A549 (cell line): ENCODE data around the gene TMEM213.

Source experiments
- CBX2 ChIP-seq: fragments of 200-600 bp; sonication (generic); IDR thresholded peaks from 2 replicates; pipeline ENCODE4 v1.6.1; 2016; ENCODE audit warnings: low read depth, mild to moderate bottlenecking, borderline replicate concordance
- CEBPB ChIP-seq, 2 experiments: fragments of >200 bp in 1 of 2; sonication (Bioruptor Twin) in 1 of 2; formaldehyde crosslinking in 1 of 2; IDR thresholded peaks; 2 replicates each; pipeline ENCODE4 v1.6.1; 2012 to 2016
- HOXA7 ChIP-seq: fragments of 250-450 bp; sonication (Bioruptor Pico); IDR thresholded peaks from 2 replicates; pipeline ENCODE4 v1.5.0; 2020; ENCODE audit warnings: mild to moderate bottlenecking, moderate library complexity
- POLR2A ChIP-seq: IDR thresholded peaks from 2 replicates; pipeline ENCODE4 v1.6.1; 2012; ENCODE audit warnings: mild to moderate bottlenecking, low read length
- RCOR1 ChIP-seq: fragments of 150-350 bp; IDR thresholded peaks from 2 replicates; pipeline ENCODE4 v1.6.1; 2014; ENCODE audit warnings: antibody characterized with exemption, low read length, low read depth
- TF ChIP-seq, protein P1 (sequence below): fragments of 200-600 bp; sonication (generic); IDR thresholded peaks from 2 replicates; pipeline ENCODE4 v1.6.1; 2016; ENCODE audit warnings: antibody characterized with exemption, mild to moderate bottlenecking, moderate library complexity
- TF ChIP-seq, protein P2 (sequence below): fragments of >200 bp; sonication (Bioruptor Twin); formaldehyde crosslinking; IDR thresholded peaks from 3 replicates; pipeline ENCODE4 v1.5.1; 2016
- TF ChIP-seq, protein P3 (sequence below): fragments of 450-650 bp; IDR thresholded peaks from 2 replicates; pipeline ENCODE4 v1.6.1; 2014; ENCODE audit warnings: antibody characterized with exemption

DNA sequence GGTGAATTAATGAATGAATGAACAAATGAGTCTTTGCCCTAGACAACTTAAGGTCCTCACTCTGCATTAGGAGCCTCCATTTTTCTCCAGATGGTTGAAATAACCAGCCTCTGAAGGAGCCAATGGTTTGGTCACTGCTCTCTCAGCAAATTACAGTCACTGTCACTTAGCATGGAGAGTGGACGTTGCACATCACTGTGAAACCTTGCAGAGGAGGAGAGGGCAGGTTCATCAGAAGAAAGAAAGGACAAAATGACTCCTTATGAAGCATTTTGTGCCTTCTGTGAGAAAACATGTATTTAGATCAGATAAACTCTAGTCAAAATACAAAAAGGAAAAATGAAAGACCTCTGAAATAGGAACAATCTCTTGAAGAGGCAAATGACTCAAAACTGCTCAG is 6.8 kb downstream of the TMEM213 start:
- TF ChIP-seq, protein P1, sequence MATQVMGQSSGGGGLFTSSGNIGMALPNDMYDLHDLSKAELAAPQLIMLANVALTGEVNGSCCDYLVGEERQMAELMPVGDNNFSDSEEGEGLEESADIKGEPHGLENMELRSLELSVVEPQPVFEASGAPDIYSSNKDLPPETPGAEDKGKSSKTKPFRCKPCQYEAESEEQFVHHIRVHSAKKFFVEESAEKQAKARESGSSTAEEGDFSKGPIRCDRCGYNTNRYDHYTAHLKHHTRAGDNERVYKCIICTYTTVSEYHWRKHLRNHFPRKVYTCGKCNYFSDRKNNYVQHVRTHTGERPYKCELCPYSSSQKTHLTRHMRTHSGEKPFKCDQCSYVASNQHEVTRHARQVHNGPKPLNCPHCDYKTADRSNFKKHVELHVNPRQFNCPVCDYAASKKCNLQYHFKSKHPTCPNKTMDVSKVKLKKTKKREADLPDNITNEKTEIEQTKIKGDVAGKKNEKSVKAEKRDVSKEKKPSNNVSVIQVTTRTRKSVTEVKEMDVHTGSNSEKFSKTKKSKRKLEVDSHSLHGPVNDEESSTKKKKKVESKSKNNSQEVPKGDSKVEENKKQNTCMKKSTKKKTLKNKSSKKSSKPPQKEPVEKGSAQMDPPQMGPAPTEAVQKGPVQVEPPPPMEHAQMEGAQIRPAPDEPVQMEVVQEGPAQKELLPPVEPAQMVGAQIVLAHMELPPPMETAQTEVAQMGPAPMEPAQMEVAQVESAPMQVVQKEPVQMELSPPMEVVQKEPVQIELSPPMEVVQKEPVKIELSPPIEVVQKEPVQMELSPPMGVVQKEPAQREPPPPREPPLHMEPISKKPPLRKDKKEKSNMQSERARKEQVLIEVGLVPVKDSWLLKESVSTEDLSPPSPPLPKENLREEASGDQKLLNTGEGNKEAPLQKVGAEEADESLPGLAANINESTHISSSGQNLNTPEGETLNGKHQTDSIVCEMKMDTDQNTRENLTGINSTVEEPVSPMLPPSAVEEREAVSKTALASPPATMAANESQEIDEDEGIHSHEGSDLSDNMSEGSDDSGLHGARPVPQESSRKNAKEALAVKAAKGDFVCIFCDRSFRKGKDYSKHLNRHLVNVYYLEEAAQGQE = no peak
- TF ChIP-seq, protein P2, sequence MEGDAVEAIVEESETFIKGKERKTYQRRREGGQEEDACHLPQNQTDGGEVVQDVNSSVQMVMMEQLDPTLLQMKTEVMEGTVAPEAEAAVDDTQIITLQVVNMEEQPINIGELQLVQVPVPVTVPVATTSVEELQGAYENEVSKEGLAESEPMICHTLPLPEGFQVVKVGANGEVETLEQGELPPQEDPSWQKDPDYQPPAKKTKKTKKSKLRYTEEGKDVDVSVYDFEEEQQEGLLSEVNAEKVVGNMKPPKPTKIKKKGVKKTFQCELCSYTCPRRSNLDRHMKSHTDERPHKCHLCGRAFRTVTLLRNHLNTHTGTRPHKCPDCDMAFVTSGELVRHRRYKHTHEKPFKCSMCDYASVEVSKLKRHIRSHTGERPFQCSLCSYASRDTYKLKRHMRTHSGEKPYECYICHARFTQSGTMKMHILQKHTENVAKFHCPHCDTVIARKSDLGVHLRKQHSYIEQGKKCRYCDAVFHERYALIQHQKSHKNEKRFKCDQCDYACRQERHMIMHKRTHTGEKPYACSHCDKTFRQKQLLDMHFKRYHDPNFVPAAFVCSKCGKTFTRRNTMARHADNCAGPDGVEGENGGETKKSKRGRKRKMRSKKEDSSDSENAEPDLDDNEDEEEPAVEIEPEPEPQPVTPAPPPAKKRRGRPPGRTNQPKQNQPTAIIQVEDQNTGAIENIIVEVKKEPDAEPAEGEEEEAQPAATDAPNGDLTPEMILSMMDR = no peak
- TF ChIP-seq POLR2A (no peak), CEBPB (IDR thresholded peaks at IDR 0.05) (no peak), RCOR1 (no peak), HOXA7 (CRISPR knock-in tag) (no peak), CBX2 (no peak)
- TF ChIP-seq, protein P3, sequence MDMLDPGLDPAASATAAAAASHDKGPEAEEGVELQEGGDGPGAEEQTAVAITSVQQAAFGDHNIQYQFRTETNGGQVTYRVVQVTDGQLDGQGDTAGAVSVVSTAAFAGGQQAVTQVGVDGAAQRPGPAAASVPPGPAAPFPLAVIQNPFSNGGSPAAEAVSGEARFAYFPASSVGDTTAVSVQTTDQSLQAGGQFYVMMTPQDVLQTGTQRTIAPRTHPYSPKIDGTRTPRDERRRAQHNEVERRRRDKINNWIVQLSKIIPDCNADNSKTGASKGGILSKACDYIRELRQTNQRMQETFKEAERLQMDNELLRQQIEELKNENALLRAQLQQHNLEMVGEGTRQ = no peak
